GM12892 (cell line): ENCODE results near the gene PTPRN2.

ENCODE experiments used
- DNase-seq: peaks from one replicate; pipeline ENCODE4 v3.0.0; 2011; ENCODE audit not compliant: insufficient read length
- FAIRE-seq: peaks from 2 replicates; lab custom pipeline; 2011; peaks lifted over from hg19 to GRCh38; lab: Jason Lieb, UNC
- POLR2A ChIP-seq: IDR thresholded peaks from 2 replicates; pipeline ENCODE4 v1.6.1; 2011; ENCODE audit warnings: low read depth, low read length, control low read depth
- POLR2AphosphoS5 ChIP-seq: IDR thresholded peaks from 2 replicates; pipeline ENCODE4 v1.6.1; 2011; ENCODE audit warnings: low read depth, low read length, control low read depth
- TAF1 ChIP-seq: IDR thresholded peaks from 2 replicates; pipeline ENCODE4 v1.6.1; 2011; ENCODE audit warnings: low read depth, mild to moderate bottlenecking, control low read depth, low read length, borderline replicate concordance

Gene PTPRN2

GRCh38 chr7:158098125-158099030, 489.2 kb downstream of the PTPRN2 start:
- no peak for TF ChIP-seq TAF1
- no peak for TF ChIP-seq POLR2AphosphoS5
- TF ChIP-seq POLR2A, result no peak
- DNase-seq, result no peak
- FAIRE-seq, result no peak

- DNase-seq, result no peak
- no peak for TF ChIP-seq POLR2AphosphoS5
- no peak for TF ChIP-seq TAF1
- TF ChIP-seq POLR2A, result no peak
- FAIRE-seq, result no peak
Observed at GRCh38 chr7:158097453-158098124, 490.0 kb downstream of the PTPRN2 start.

- TF ChIP-seq POLR2AphosphoS5 (no peak), TAF1 (no peak), POLR2A (no peak)
- DNase-seq, result no peak
- FAIRE-seq, result no peak
Observed at GRCh38 chr7:158097106-158097452, 490.5 kb downstream of the PTPRN2 start.

GRCh38 chr7:158096582-158096981, 491.0 kb downstream of the PTPRN2 start:
- no peak for TF ChIP-seq POLR2AphosphoS5
- no peak for TF ChIP-seq TAF1
- DNase-seq (no peak), FAIRE-seq (no peak)

- FAIRE-seq (no peak), DNase-seq (no peak)
- no peak for TF ChIP-seq TAF1
Observed at GRCh38 chr7:158094671-158095226, 492.9 kb downstream of the PTPRN2 start.

- FAIRE-seq (no peak), DNase-seq (no peak)
Observed at GRCh38 chr7:158094046-158094445, 493.6 kb downstream of the PTPRN2 start.

GRCh38 chr7:158093156-158093796, 494.3 kb downstream of the PTPRN2 start:
- DNase-seq (no peak), FAIRE-seq (no peak)
- no peak for TF ChIP-seq POLR2AphosphoS5
- TF ChIP-seq TAF1, result no peak
- TF ChIP-seq POLR2A, result no peak

More at GRCh38 chr7:158094046-158094445, 493.6 kb downstream of the PTPRN2 start:
- TF ChIP-seq POLR2AphosphoS5 (no peak), POLR2A (no peak), TAF1 (no peak)

- TF ChIP-seq POLR2A, result no peak
- no peak for TF ChIP-seq TAF1
- no peak for TF ChIP-seq POLR2AphosphoS5
- FAIRE-seq (no peak), DNase-seq (no peak)
Observed at GRCh38 chr7:158087196-158087595, 500.4 kb downstream of the PTPRN2 start.

- no peak for TF ChIP-seq TAF1
- TF ChIP-seq POLR2AphosphoS5, result no peak
- no peak for TF ChIP-seq POLR2A
- no peak for DNase-seq
- FAIRE-seq, result no peak
Observed at GRCh38 chr7:158085741-158086695, 501.6 kb downstream of the PTPRN2 start.

- TF ChIP-seq POLR2AphosphoS5 (no peak), POLR2A (no peak), TAF1 (no peak)
- DNase-seq (no peak), FAIRE-seq (no peak)
Observed at GRCh38 chr7:158084555-158084954, 503.1 kb downstream of the PTPRN2 start.

GRCh38 chr7:158083526-158084310, 503.9 kb downstream of the PTPRN2 start:
- no peak for DNase-seq
- TF ChIP-seq TAF1 (no peak), POLR2A (no peak), POLR2AphosphoS5 (no peak)
- no peak for FAIRE-seq
